HepG2 (cell line): ENCODE data around the gene FGGY. TPM values are rescaled to one million over a fixed set of nuclear protein-coding genes. Genes with fewer than 3 reads are reported as not detected.

Experiments
- ATAC-seq: fragments of 200-7000 bp; cut with Tn5 transposase; 3 replicates; pipeline ENCODE4 v1.9.1; 2020; ENCODE audit warnings: mild to moderate bottlenecking, moderate library complexity
- BruUV-seq: library from RNA; stranded (reverse); fragments of 400-500 nt; replicated peaks from 2 replicates; lab custom pipeline; 2021; lab: Mats Ljungman, UMichigan
- CTCF ChIA-PET: fragments of 300-600 bp; formaldehyde crosslinking; extraction: SDS; loops from one replicate; lab custom pipeline; 2021; ENCODE audit warnings: low total read pairs, inconsistent platforms, low intra/inter-chr PET ratio; lab: Yijun Ruan, JAX
- POLR2A ChIA-PET: fragments of 350-600 bp; sonication (Branson Sonifier 250); formaldehyde crosslinking; loops from one replicate; lab custom pipeline; 2020; ENCODE audit warnings: antibody characterized with exemption, inconsistent platforms; lab: Yijun Ruan, JAX
- DNase-seq: peaks from one replicate; pipeline ENCODE4 v3.0.0-alpha.2; 2015; ENCODE audit warnings: low spot score
- FAIRE-seq: peaks from 3 replicates; lab custom pipeline; 2011; peaks lifted over from hg19 to GRCh38; lab: Jason Lieb, UNC
- H2AFZ ChIP-seq: one replicate; pipeline ENCODE4 v1.6.1; 2011; ENCODE audit warnings: low read length, inconsistent platforms
- H3K27ac ChIP-seq: fragments of 300-600 bp; 3 replicates; pipeline ENCODE4 v1.8.0; 2011; ENCODE audit warnings: mixed run types, mild to moderate bottlenecking, mixed read lengths, low read length, inconsistent platforms; ENCODE audit not compliant: insufficient read depth; ENCODE audit errors: extremely low read length
- H3K27me3 ChIP-seq, 2 experiments: fragments of 200-600 bp in 1 of 2; 2 replicates in 1 of 2; 3 replicates in 1 of 2; pipeline versions ENCODE4 v1.6.0 to v1.8.0; 2011; ENCODE audit warnings: low read length in 2 of 2, mild to moderate bottlenecking in 2 of 2, moderate library complexity in 2 of 2, inconsistent platforms in 1 of 2; ENCODE audit not compliant: insufficient read depth in 2 of 2, control insufficient read depth in 1 of 2
- H3K36me3 ChIP-seq, 2 experiments: fragments of 200-600 bp in 1 of 2; replicated peaks in 1 of 2; 2 replicates in 1 of 2; 3 replicates in 1 of 2; pipeline versions ENCODE4 v1.5.1 to v1.8.0; 2011; ENCODE audit warnings: low read length in 2 of 2, inconsistent platforms in 1 of 2; ENCODE audit not compliant: insufficient read depth in 2 of 2, control insufficient read depth in 1 of 2
- H3K4me1 ChIP-seq: 2 replicates; pipeline ENCODE4 v1.5.1; 2012; ENCODE audit warnings: low read length, inconsistent platforms; ENCODE audit not compliant: insufficient read depth
- H3K4me2 ChIP-seq: 2 replicates; pipeline ENCODE4 v1.6.0; 2011; ENCODE audit warnings: low read depth, low read length, inconsistent platforms
- H3K4me3 ChIP-seq, 3 experiments: fragments of 200-600 bp in 1 of 3; sonication (generic), shearing (Covaris generic) in 1 of 3; replicated peaks in 1 of 3; 2 replicates each; pipeline ENCODE4 v1.5.1; 2011 to 2016; ENCODE audit warnings: low read length in 3 of 3, inconsistent platforms in 2 of 3, low read depth in 2 of 3, mild to moderate bottlenecking in 2 of 3, control low read depth in 1 of 3, mixed read lengths in 1 of 3; ENCODE audit not compliant: insufficient read depth in 1 of 3
- H3K79me2 ChIP-seq: one replicate; pipeline ENCODE4 v1.6.1; 2011; ENCODE audit warnings: low read length, inconsistent platforms; ENCODE audit not compliant: insufficient read depth
- H3K9ac ChIP-seq: 2 replicates; pipeline ENCODE4 v1.6.0; 2011; ENCODE audit warnings: mild to moderate bottlenecking, low read depth, low read length, inconsistent platforms; ENCODE audit not compliant: insufficient read depth
- H3K9me3 ChIP-seq: 2 replicates; pipeline ENCODE4 v1.5.1; 2012; ENCODE audit warnings: mild to moderate bottlenecking, low read length
- H4K20me1 ChIP-seq: 2 replicates; pipeline ENCODE4 v1.6.0; 2011; ENCODE audit warnings: inconsistent platforms, mild to moderate bottlenecking, low read length, moderate library complexity; ENCODE audit not compliant: insufficient read depth
- HNF1A ChIP-seq, 2 experiments: sonication (generic) in 1 of 2; formaldehyde crosslinking in 1 of 2; IDR thresholded peaks; 2 replicates each; pipeline versions ENCODE4 v1.4.0 to v1.6.1; 2016 to 2020; ENCODE audit warnings: borderline replicate concordance in 1 of 2, low read depth in 1 of 2, mild to moderate bottlenecking in 1 of 2, missing genetic modification reagents in 1 of 2
- PBX2 ChIP-seq: IDR thresholded peaks from 2 replicates; pipeline ENCODE4 v1.6.1; 2016; ENCODE audit warnings: control low read depth
- ZEB1 ChIP-seq: IDR thresholded peaks from 2 replicates; pipeline ENCODE4 v1.6.1; 2012; ENCODE audit warnings: mild to moderate bottlenecking, low read depth, inconsistent platforms; ENCODE audit not compliant: insufficient replicate concordance
- ZNF367 ChIP-seq: sonication (generic); formaldehyde crosslinking; IDR thresholded peaks from 2 replicates; pipeline ENCODE4 v1.4.0; 2020; ENCODE audit warnings: missing genetic modification reagents, borderline replicate concordance
- ZNF749 ChIP-seq: sonication (generic); formaldehyde crosslinking; IDR thresholded peaks from 2 replicates; pipeline ENCODE4 v1.8.0; 2022; ENCODE audit warnings: mild to moderate bottlenecking, missing genetic modification reagents, moderate library complexity, borderline replicate concordance
- ZNF800 ChIP-seq: sonication (generic); formaldehyde crosslinking; IDR thresholded peaks from 2 replicates; pipeline ENCODE4 v1.4.0; 2020; ENCODE audit warnings: missing genetic modification reagents
- ZSCAN31 ChIP-seq: sonication (generic); formaldehyde crosslinking; IDR thresholded peaks from 2 replicates; pipeline ENCODE4 v1.5.0; 2020; ENCODE audit warnings: low read depth, mild to moderate bottlenecking, missing genetic modification reagents
- WGBS: methylation state at CpG from one replicate; pipeline ENCODE4 v1.1.6; 2017; ENCODE audit warnings: low lambda C conversion rate; 5-methylcytosine and 5-hydroxymethylcytosine counted together
- in situ Hi-C: cut with HindIII; loops from 2 replicates; pipeline ENCODE4 v1.10.0; 2017; ENCODE audit warnings: low pct_unique_long_range_greater_than_20kb; ENCODE audit not compliant: extremely low pct_ligation_motif_present
- intact Hi-C: fragments of 100-400 bp; cut with micrococcal nuclease; formaldehyde crosslinking; loops from one replicate; pipeline ENCODE4 v1.10.0; 2022; ENCODE audit not compliant: unreplicated experiment
- polyA plus RNA-seq, 8 experiments: library from polyadenylated mRNA; depleted of rRNA in 3 of 8; stranded (reverse) in 7 of 8; unstranded in 1 of 8; fragments of >200 nt; fragmentation: Illumina TruSeq in 4 of 8; extraction: Trizol in 4 of 8; gene quantifications; 2 replicates each; pipeline versions ENCODE4 v1.2.1 to v1.2.3, GENCODE V29; 2011 to 2016; ENCODE audit warnings: low read depth in 4 of 8, missing spikeins in 1 of 8, mixed read lengths in 1 of 8; ENCODE audit not compliant: insufficient read depth in 1 of 8
- total RNA-seq, 5 experiments: library from RNA; depleted of rRNA; stranded (reverse); fragments of >200 nt; fragmentation: Illumina TruSeq; extraction: Trizol; gene quantifications; 2 replicates each; pipeline ENCODE4 v1.2.3, GENCODE V29; 2016; ENCODE audit warnings: low read depth in 1 of 5

FGGY gene
- total and polyA plus RNA-seq, 2 of the 13 experiments (the other 11 are each of a cell fraction or from before 2014, with no cell fraction given) = 15.7 to 27.5 TPM

- Histone ChIP-seq H3K9ac (no peak overlapping the region), H3K36me3 (no peaks in the 10 kb centered on the region), H3K4me3 (no peak overlapping the region), H3K9me3 (no peaks in the 10 kb centered on the region), H3K27me3 (no peaks in the 10 kb centered on the region), H4K20me1 (no peaks in the 10 kb centered on the region), H3K79me2 (no peaks in the 10 kb centered on the region), H3K27ac (no peak overlapping the region), H3K4me1 (peaks cover 6% of the 10 kb centered on the region), H2AFZ (no peak overlapping the region), H3K4me2 (no peak overlapping the region)
- CTCF ChIA-PET = no interaction called here
- intact Hi-C loops = no loop called here
- POLR2A ChIA-PET = no interaction called here
- FAIRE-seq (no peak), ATAC-seq (no peak), DNase-seq (no peak)
- TF ChIP-seq HNF1A (IDR thresholded peaks at IDR 0.05; ENCODE audit: low read depth) (no peak), HNF1A (CRISPR knock-in tag; IDR thresholded peaks at IDR 0.05; ENCODE audit: borderline replicate concordance) (no peak), ZNF800 (CRISPR knock-in tag) (no peak), ZNF367 (CRISPR knock-in tag) (no peak), PBX2 (CRISPR knock-in tag) (no peak), ZSCAN31 (CRISPR knock-in tag) (no peak), ZEB1 (no peak), ZNF749 (no peak)
- WGBS = 89% methylated on average over 2 of the region's 2 CpGs
- no TSS peak for BruUV-seq
- in situ Hi-C loops = no loop called here
Observed at GRCh38 chr1:59485171-59485570, 188.3 kb downstream of the FGGY start.
